H1 (cell line): ENCODE measurements around the gene SLC8B1. TPM values are rescaled to one million over a fixed set of nuclear protein-coding genes. Genes with fewer than 3 reads are reported as not detected.

ENCODE experiments used
- SP2 ChIP-seq: IDR thresholded peaks from 2 replicates; pipeline ENCODE4 v1.6.1; 2012; ENCODE audit warnings: mild to moderate bottlenecking, low read length, inconsistent platforms
- TAF7 ChIP-seq: optimal IDR thresholded peaks from 2 replicates; pipeline ENCODE3; 2011; ENCODE audit warnings: low read depth, mild to moderate bottlenecking, inconsistent platforms, low read length, moderate library complexity, borderline replicate concordance
- polyA plus RNA-seq, 7 experiments: library from polyadenylated mRNA; depleted of rRNA in 3 of 7; stranded (reverse) in 5 of 7; unstranded in 2 of 7; fragments of >200 nt in 5 of 7; fragments of 200-250 nt in 2 of 7; gene quantifications; 1 replicate in 5 of 7; 2 replicates in 1 of 7; 4 replicates in 1 of 7; pipeline versions ENCODE4 v1.2.1 to v1.2.3, GENCODE V29; 2011 to 2013; ENCODE audit warnings: missing spikeins in 2 of 7, mixed read lengths in 2 of 7
- total RNA-seq: library from RNA; stranded (reverse); fragmentation: NEBNext Ultra II Directional; extraction: Animal tissue kit (Norgen Biotek cat#: 25700); gene quantifications from 2 replicates; pipeline ENCODE4 v1.2.1, GENCODE V29; 2021

The SLC8B1 gene
- total and polyA plus RNA-seq, 2 of the 8 experiments (the other 6 are each of a cell fraction or from before 2014, with no cell fraction given), result 11.2 to 19.1 TPM

DNA sequence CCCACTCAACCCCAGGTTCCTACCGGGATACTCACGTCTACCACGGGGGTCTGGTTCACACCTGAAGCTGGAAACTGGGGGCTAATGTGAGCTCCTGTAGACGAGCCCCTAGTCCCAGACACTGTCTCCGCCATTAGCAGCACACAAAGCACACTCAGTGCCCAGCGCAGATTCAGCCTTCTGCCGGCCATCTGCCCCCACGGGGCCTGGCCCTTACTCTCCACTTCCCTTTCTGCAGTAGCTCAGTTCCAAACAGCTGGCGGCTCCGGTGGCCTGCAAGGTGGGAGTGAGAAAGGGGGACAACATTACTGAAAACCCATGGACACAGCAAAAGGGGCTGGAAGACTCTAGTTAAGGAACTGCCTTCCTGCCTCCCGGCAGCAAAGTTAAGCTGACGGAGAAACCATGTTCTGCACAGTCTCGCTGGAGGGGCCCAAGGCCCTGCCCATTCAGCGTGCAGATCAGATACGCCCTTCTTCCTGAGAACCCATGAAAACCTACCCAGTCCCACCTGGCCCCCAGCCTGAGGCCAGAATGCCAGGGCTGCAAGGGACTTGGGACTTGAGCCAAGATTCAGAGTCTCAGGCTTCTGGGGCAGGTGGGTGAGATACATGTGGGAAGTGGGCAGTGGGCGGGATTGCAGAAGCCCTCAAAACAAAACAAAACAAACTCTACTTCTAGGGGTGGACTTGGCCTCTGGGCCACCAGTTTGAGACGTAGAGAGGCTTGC, 2.1 kb downstream of the SLC8B1 start (continued):
- no peak for TF ChIP-seq TAF7
- TF ChIP-seq SP2, result no peak
